ENCODE measurements around the gene TSPAN9. TPM values are rescaled to one million over a fixed set of nuclear protein-coding genes. Genes with fewer than 3 reads are reported as not detected.

The TSPAN9 gene
- total RNA-seq, 1 experiment from 2014 or later, result 9.6 TPM

DNA sequence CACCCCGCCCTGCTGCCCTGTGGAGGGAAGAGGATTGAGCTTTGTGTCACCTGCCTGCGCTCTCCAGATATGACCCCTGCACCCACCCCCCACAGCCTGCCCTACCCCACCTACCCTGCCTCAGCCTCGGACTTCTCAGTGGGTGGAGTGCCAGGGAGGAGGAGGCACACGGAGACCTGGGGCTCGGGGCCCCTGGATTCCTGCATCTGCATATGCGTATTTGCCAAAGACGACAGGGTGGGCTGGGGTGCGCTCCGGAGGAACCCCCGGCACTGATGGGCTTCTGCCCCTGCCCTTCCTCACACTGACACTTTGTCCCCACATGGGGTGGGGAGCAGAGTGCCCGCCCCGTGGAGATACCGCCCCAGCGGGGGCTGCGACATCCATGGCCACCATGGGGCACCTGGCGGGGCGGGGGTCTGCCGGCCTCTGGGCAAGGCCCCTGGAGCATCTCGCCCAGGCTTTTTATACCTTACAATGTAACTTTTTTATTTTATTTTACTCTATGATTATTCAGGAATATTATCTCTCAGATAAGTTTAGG, 206.0 kb downstream of the TSPAN9 start:
- H3K36me3 ChIP-seq (ENCODE audit: low read depth), result no peaks in the 10 kb centered on the region
- H2AFZ ChIP-seq, result no peak overlapping the region

DNA sequence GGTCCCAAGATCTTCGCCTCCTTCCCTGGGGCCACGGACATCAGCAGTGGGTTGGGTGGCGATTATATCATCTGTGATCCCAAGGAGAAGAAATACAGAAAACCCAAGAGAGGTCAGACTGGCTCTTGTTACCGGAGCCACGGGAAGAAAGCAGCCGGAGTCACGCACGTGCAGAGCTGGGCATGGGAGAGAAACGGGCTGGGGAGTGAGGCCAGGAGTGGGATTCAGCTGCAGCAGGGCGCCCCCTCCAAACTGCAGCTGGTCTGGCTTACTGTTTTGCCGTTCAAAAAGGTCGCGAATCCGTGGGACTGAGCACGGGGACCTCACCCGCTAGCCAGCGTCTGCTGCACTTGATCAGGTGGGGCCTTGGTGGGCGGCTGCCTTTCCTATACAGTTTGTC, 207.2 kb downstream of the TSPAN9 start:
- peaks cover 21% of the 10 kb centered on the region; the same call in 1 of the 2 replicates for H3K27me3 ChIP-seq (ENCODE audit: insufficient read depth, low read depth)
- H3K36me3 ChIP-seq (ENCODE audit: low read depth), result no peaks in the 10 kb centered on the region
- intact Hi-C loops (cut with micrococcal nuclease; ENCODE audit: unreplicated experiment), result no loop called here
- no peaks in the 10 kb centered on the region; the same call in 1 of the 2 replicates for H4K20me1 ChIP-seq (ENCODE audit: insufficient read depth)
- H3K9me2 ChIP-seq (ENCODE audit: insufficient read depth), result no peaks in the 10 kb centered on the region
- no peak overlapping the region for H2AFZ ChIP-seq
- no peaks in the 10 kb centered on the region for H3K4me1 ChIP-seq (replicated peaks; ENCODE audit: insufficient read depth)
- no peaks in the 10 kb centered on the region for H3F3A ChIP-seq (ENCODE audit: insufficient read depth, low read depth)
- CTCF ChIA-PET, result no interaction called here
- no peak overlapping the region for H3K4me3 ChIP-seq
- POLR2A ChIA-PET (ENCODE audit: unreplicated experiment), result no interaction called here
- no peaks in the 10 kb centered on the region for H3K79me2 ChIP-seq (ENCODE audit: low read depth)
- H3K9me3 ChIP-seq (ENCODE audit: insufficient read depth, low read depth), result no peaks in the 10 kb centered on the region
- H3K27ac ChIP-seq, result no peak overlapping the region
- no peak for DNase-seq
- no TSS peak for BruUV-seq (replicated peaks)
- TF ChIP-seq CTCF (conservative IDR thresholded peaks at IDR 0.05), result no peak
- no peak for TF ChIP-seq EZH2 (IDR thresholded peaks at IDR 0.05; ENCODE audit: low read depth)
- no peak overlapping the region for H3K4me2 ChIP-seq

More for the DNA sequence above, 206.0 kb downstream of the TSPAN9 start:
- BruUV-seq (replicated peaks), result no TSS peak
- no peak overlapping the region for H3K4me2 ChIP-seq
- intact Hi-C loops (cut with micrococcal nuclease; ENCODE audit: unreplicated experiment), result no loop called here
- no peak overlapping the region for H3K27ac ChIP-seq
- H3K9me3 ChIP-seq (ENCODE audit: insufficient read depth, low read depth), result no peaks in the 10 kb centered on the region
- ChIA-PET CTCF (no interaction called here), POLR2A (ENCODE audit: unreplicated experiment) (no interaction called here)
- no peaks in the 10 kb centered on the region for H3K4me1 ChIP-seq (replicated peaks; ENCODE audit: insufficient read depth)
- no peaks in the 10 kb centered on the region for H3K9me2 ChIP-seq (ENCODE audit: insufficient read depth)
- H3K27me3 ChIP-seq (ENCODE audit: insufficient read depth, low read depth), result peaks cover 11% of the 10 kb centered on the region; the same call in 1 of the 2 replicates
- no peaks in the 10 kb centered on the region for H3F3A ChIP-seq (ENCODE audit: insufficient read depth, low read depth)
- TF ChIP-seq EZH2 (IDR thresholded peaks at IDR 0.05; ENCODE audit: low read depth), result no peak
- TF ChIP-seq CTCF (conservative IDR thresholded peaks at IDR 0.05), result no peak
- no peaks in the 10 kb centered on the region for H4K20me1 ChIP-seq (ENCODE audit: insufficient read depth)
- DNase-seq, result no peak
- no peaks in the 10 kb centered on the region for H3K79me2 ChIP-seq (ENCODE audit: low read depth)
- no peak overlapping the region for H3K4me3 ChIP-seq

- ChIA-PET CTCF (no interaction called here), POLR2A (ENCODE audit: unreplicated experiment) (no interaction called here)
- Histone ChIP-seq H2AFZ (no peak overlapping the region), H3K4me3 (no peak overlapping the region), H4K20me1 (ENCODE audit: insufficient read depth) (no peaks in the 10 kb centered on the region; the same call in 1 of the 2 replicates), H3K9me2 (ENCODE audit: insufficient read depth) (no peaks in the 10 kb centered on the region), H3K4me2 (no peak overlapping the region), H3K36me3 (ENCODE audit: low read depth) (no peaks in the 10 kb centered on the region), H3K79me2 (ENCODE audit: low read depth) (no peaks in the 10 kb centered on the region), H3K27ac (no peak overlapping the region), H3F3A (ENCODE audit: insufficient read depth, low read depth) (no peaks in the 10 kb centered on the region), H3K4me1 (replicated peaks; ENCODE audit: insufficient read depth) (no peaks in the 10 kb centered on the region), H3K27me3 (ENCODE audit: insufficient read depth, low read depth) (peaks cover 29% of the 10 kb centered on the region; the same call in 1 of the 2 replicates), H3K9me3 (ENCODE audit: insufficient read depth, low read depth) (no peaks in the 10 kb centered on the region)
- DNase-seq, result no peak
- intact Hi-C loops (cut with micrococcal nuclease; ENCODE audit: unreplicated experiment), result no loop called here
- TF ChIP-seq EZH2 (IDR thresholded peaks at IDR 0.05; ENCODE audit: low read depth) (no peak), CTCF (conservative IDR thresholded peaks at IDR 0.05) (no peak)
- BruUV-seq (replicated peaks), result no TSS peak
Observed at GRCh38 chr12:3285570-3285969, 208.4 kb downstream of the TSPAN9 start.
